ENCODE data around the gene DMAC2. TPM values are rescaled to one million over a fixed set of nuclear protein-coding genes. Genes with fewer than 3 reads are reported as not detected.

The DMAC2 gene
- total and polyA plus RNA-seq, 3 donors from 2014 or later: 24.6 to 35.8 (median 26.7) TPM

DNA sequence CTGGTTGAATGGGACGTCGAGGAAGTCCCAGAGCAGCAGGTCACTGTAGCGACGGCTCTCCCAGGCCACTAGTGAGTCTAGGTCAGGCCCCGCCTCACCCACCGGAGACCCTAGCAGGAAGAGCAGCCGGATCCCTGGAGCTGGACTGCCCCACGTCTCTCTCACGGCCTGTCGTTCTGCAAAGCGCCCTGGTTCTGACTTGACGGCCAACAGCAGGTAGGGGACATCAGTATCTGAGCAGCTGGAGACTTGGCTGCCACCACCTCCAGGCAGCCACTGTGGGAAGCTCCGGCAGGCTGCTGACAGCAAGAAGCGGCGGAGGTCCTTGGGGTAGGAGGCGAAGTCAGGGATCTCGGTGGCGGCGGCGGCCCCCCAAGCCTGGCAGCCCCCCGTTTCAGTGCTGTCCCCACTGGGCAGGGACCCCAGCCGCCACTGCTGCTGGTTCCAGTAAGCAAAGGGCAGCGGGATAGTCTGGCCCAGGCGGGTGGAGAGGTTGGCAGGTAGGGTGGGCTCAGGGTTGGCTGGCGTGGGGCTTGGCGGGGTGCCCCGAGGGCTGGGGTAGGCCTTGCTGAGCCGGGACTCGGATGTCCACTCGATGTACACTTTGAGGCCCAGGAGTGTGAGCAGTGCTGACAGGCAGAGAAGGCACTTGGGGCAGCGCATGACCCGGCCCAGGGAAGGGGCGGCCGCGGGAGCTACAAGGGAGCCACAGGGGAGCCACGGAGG, 13.4 kb downstream of the DMAC2 start:
- H3K9me3 ChIP-seq: no peaks in the 10 kb centered on the region
- intact Hi-C loops (cut with DNase I; ENCODE audit: low total_unique reads): no loop called here
- H3K27me3 ChIP-seq: no peaks in the 10 kb centered on the region
- no peaks in the 10 kb centered on the region for H3K36me3 ChIP-seq (ENCODE audit: low read depth, missing control alignments)
- TF ChIP-seq CTCF (IDR thresholded peaks at IDR 0.05) (no peak), POLR2A (IDR thresholded peaks at IDR 0.05) (no peak)
- no peak overlapping the region for H3K4me3 ChIP-seq
- WGBS, 2 donors: 88 to 91% methylated on average over 19 to 36 of the region's 36 CpGs
- H3K4me1 ChIP-seq: peaks cover 14% of the 10 kb centered on the region
- H3K27ac ChIP-seq: peak overlapping the region in 1 of 2 donors; percentile 69
- DNase-seq: no peak

DNA sequence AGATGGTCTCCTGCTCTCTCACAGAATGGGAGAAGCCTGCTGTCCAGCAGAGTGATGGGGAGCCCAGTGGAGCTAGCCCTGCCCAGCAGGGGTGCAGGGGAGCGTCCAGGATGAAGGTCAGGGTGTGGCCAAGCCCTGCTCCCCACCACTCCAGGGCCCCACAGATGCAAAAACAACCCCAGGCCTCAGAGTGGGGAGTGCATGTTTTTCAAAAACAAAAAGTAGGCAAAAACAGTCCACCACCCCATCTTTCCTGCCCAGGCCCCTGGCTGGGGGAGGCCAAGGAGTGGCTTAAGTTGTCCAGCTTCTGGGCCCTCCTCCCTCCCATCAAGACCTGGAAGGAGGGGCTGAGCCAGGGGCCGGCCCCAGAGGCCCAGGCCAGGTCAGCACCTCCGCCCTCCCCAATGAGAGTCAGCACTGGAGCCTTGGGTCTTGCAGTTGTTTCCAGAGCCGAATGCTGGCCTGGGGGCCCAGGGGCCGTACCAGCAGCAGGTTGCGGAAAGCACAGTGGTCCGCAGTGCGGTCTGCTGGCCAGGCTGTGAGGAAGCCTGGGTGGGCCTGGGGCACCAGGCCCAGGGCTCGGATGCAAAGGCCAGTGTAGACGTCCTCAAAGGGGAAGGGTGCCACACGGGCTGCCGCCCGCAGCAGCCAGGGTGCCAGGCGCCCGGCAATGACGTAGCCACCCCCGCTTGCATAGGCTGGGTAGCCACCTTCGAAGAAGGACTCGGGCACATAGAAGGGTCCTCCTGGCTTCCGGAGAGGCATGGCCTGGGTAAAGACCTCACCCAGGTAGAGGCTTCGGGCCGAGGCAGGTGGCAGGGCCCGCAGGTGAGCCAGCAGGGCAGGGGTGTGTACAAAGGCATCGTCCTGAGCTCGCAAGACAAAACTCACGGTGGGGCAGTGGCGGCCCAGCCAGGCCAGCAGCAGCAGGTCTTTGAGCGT, 14.3 kb downstream of the DMAC2 start:
- H3K9me3 ChIP-seq: no peaks in the 10 kb centered on the region
- peaks cover 14% of the 10 kb centered on the region for H3K4me1 ChIP-seq
- no peak overlapping the region for H3K4me3 ChIP-seq
- DNase-seq: no peak
- H3K27me3 ChIP-seq: no peaks in the 10 kb centered on the region
- TF ChIP-seq CTCF (IDR thresholded peaks at IDR 0.05): no peak
- TF ChIP-seq POLR2A (IDR thresholded peaks at IDR 0.05): no peak
- H3K27ac ChIP-seq: no peak overlapping the region
- 93 to 94% methylated on average over 18 to 28 of the region's 28 CpGs for WGBS, 2 donors
- no peaks in the 10 kb centered on the region for H3K36me3 ChIP-seq (ENCODE audit: low read depth, missing control alignments)
- intact Hi-C loops (cut with DNase I; ENCODE audit: low total_unique reads): no loop called here

GRCh38 chr19:41424335-41425173, 15.2 kb downstream of the DMAC2 start:
- no peak overlapping the region for H3K4me3 ChIP-seq
- H3K27me3 ChIP-seq: no peaks in the 10 kb centered on the region
- H3K9me3 ChIP-seq: no peaks in the 10 kb centered on the region
- H3K36me3 ChIP-seq (ENCODE audit: low read depth, missing control alignments): no peaks in the 10 kb centered on the region
- no peak overlapping the region for H3K27ac ChIP-seq
- intact Hi-C loops (cut with DNase I; ENCODE audit: low total_unique reads): no loop called here
- no peak for DNase-seq
- no peak for TF ChIP-seq POLR2A (IDR thresholded peaks at IDR 0.05)
- no peak for TF ChIP-seq CTCF (IDR thresholded peaks at IDR 0.05)
- WGBS, 2 donors: 87% methylated on average over 17 to 21 of the region's 21 CpGs
- peaks cover 14% of the 10 kb centered on the region for H3K4me1 ChIP-seq

DNA sequence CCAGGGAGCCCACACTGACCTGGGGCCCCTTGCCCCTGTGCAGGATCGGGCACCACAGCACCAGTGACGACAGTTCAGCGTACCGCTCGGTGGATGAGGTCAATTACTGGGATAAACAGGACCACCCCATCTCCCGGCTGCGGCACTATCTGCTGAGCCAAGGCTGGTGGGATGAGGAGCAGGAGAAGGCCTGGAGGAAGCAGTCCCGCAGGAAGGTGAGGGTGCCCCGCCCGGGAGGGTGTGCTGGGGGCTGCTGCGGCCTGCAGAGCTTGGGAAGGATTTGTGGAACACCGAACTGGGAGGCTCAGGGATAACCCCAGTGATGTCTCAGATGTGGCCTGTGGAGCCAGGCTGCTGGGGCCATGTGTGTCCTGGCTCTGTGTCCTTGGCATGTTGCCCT, 16.8 kb downstream of the DMAC2 start:
- intact Hi-C loops (cut with DNase I; ENCODE audit: low total_unique reads): no loop called here
- Histone ChIP-seq H3K4me3 (no peak overlapping the region), H3K27me3 (no peaks in the 10 kb centered on the region), H3K4me1 (peaks cover 10% of the 10 kb centered on the region), H3K27ac (no peak overlapping the region), H3K9me3 (no peaks in the 10 kb centered on the region), H3K36me3 (ENCODE audit: low read depth, missing control alignments) (no peaks in the 10 kb centered on the region)
- TF ChIP-seq CTCF (IDR thresholded peaks at IDR 0.05) (no peak), POLR2A (IDR thresholded peaks at IDR 0.05) (no peak)
- no peak for DNase-seq
- WGBS, 2 donors: 94 to 97% methylated on average over 12 of the region's 12 CpGs

Data from testis (tissue), 3 donors.